Posterior cingulate gyrus (tissue), 11 donors: ENCODE results near the gene NEURL3.

Experiments used
- DNase-seq, 10 donors: peaks; one replicate each; pipeline versions ENCODE4 v3.0.0 to v3.0.0-alpha.2; 2020 to 2021; ENCODE audit warnings: mixed read lengths in 3 of 10
- intact Hi-C: fragments of 100-400 bp; cut with DNase I; formaldehyde crosslinking; loops from one replicate; pipeline ENCODE4 v1.15.1; 2023

The NEURL3 gene

GRCh38 chr2:96541398-96542152, 36.4 kb upstream of the NEURL3 start:
- peak in 3 of 10 donors; percentile 4 to 21 (median 16) for DNase-seq
- intact Hi-C loops, result no loop called here

GRCh38 chr2:96540136-96540535, 35.0 kb upstream of the NEURL3 start:
- intact Hi-C loops, result no loop called here
- DNase-seq, result peak in 1 of 10 donors; percentile 27

GRCh38 chr2:96539215-96539920, 34.2 kb upstream of the NEURL3 start:
- intact Hi-C loops, result no loop called here
- peak in 3 of 10 donors; percentile 16 to 63 (median 23) for DNase-seq

- peak; percentile 64 to 96 (median 78) for DNase-seq
- intact Hi-C loops, result no loop called here
These were observed 33.5 kb upstream of the NEURL3 start for GRCh38 chr2:96538487-96539214.

GRCh38 chr2:96537734-96538486, 32.8 kb upstream of the NEURL3 start:
- intact Hi-C loops, result no loop called here
- DNase-seq, result peak in 3 of 10 donors; percentile 17 to 80 (median 64)

- DNase-seq, result peak in 9 of 10 donors; percentile 23 to 89 (median 48)
- intact Hi-C loops, result no loop called here
These were observed 32.0 kb upstream of the NEURL3 start for GRCh38 chr2:96537066-96537733.

- DNase-seq, result peak; percentile 81 to 99 (median 94)
These were observed 31.4 kb upstream of the NEURL3 start, which contains the start of gene ARID5A for GRCh38 chr2:96536445-96537065. Gene ARID5A, plus strand, starts transcription at chr2:96536752. Its CDS starts 75 bp downstream, at chr2:96536827.

GRCh38 chr2:96535331-96535730, 30.2 kb upstream of the NEURL3 start:
- peak in 2 of 10 donors; percentile 1 to 52 for DNase-seq
- intact Hi-C loops, result no loop called here

More at GRCh38 chr2:96536445-96537065, 31.4 kb upstream of the NEURL3 start, which contains the start of gene ARID5A:
- intact Hi-C loops, result no loop called here

GRCh38 chr2:96534701-96535181, 29.6 kb upstream of the NEURL3 start:
- intact Hi-C loops, result no loop called here

GRCh38 chr2:96534141-96534540, 29.0 kb upstream of the NEURL3 start:
- intact Hi-C loops, result no loop called here
- peak in 3 of 10 donors; percentile 2 to 57 (median 14) for DNase-seq

More at GRCh38 chr2:96534701-96535181, 29.6 kb upstream of the NEURL3 start:
- peak in 3 of 10 donors; percentile 9 to 64 (median 45) for DNase-seq

GRCh38 chr2:96533292-96534073, 28.3 kb upstream of the NEURL3 start:
- peak in 4 of 10 donors; percentile 37 to 90 (median 78) for DNase-seq
- intact Hi-C loops, result no loop called here

- intact Hi-C loops, result no loop called here
- DNase-seq, result peak in 2 of 10 donors; percentile 34 to 52
These were observed 27.6 kb upstream of the NEURL3 start for GRCh38 chr2:96532641-96533291.

GRCh38 chr2:96531872-96532505, 26.8 kb upstream of the NEURL3 start:
- DNase-seq, result peak; percentile 8 to 95 (median 71)
- intact Hi-C loops, result no loop called here

GRCh38 chr2:96531366-96531765, 26.2 kb upstream of the NEURL3 start:
- peak in 3 of 10 donors; percentile 21 to 77 (median 59) for DNase-seq
- intact Hi-C loops, result no loop called here

GRCh38 chr2:96530474-96531357, 25.6 kb upstream of the NEURL3 start:
- intact Hi-C loops, result no loop called here
- peak in 4 of 10 donors; percentile 6 to 47 (median 30) for DNase-seq

- intact Hi-C loops, result no loop called here
- peak in 3 of 10 donors; percentile 7 to 50 (median 18) for DNase-seq
These were observed 24.9 kb upstream of the NEURL3 start for GRCh38 chr2:96530144-96530430.
